HepG2 (cell line): ENCODE results near the gene SND1. TPM values are rescaled to one million over a fixed set of nuclear protein-coding genes. Genes with fewer than 3 reads are reported as not detected.
A peak's percentile ranks its signal among the peaks of the same experiment; 100 is the strongest.

Source experiments
- ATAC-seq: fragments of 200-7000 bp; cut with Tn5 transposase; 3 replicates; pipeline ENCODE4 v1.9.1; 2020; ENCODE audit warnings: mild to moderate bottlenecking, moderate library complexity
- BruUV-seq: library from RNA; stranded (reverse); fragments of 400-500 nt; replicated peaks from 2 replicates; lab custom pipeline; 2021; lab: Mats Ljungman, UMichigan
- CTCF ChIA-PET: fragments of 300-600 bp; formaldehyde crosslinking; extraction: SDS; loops from one replicate; lab custom pipeline; 2021; ENCODE audit warnings: low total read pairs, inconsistent platforms, low intra/inter-chr PET ratio; lab: Yijun Ruan, JAX
- POLR2A ChIA-PET: fragments of 350-600 bp; sonication (Branson Sonifier 250); formaldehyde crosslinking; loops from one replicate; lab custom pipeline; 2020; ENCODE audit warnings: antibody characterized with exemption, inconsistent platforms; lab: Yijun Ruan, JAX
- DNase-seq: peaks from one replicate; pipeline ENCODE4 v3.0.0-alpha.2; 2015; ENCODE audit warnings: low spot score
- FAIRE-seq: peaks from 3 replicates; lab custom pipeline; 2011; peaks lifted over from hg19 to GRCh38; lab: Jason Lieb, UNC
- H2AFZ ChIP-seq: one replicate; pipeline ENCODE4 v1.6.1; 2011; ENCODE audit warnings: low read length, inconsistent platforms
- H3K27ac ChIP-seq: fragments of 300-600 bp; 3 replicates; pipeline ENCODE4 v1.8.0; 2011; ENCODE audit warnings: mixed run types, mild to moderate bottlenecking, mixed read lengths, low read length, inconsistent platforms; ENCODE audit not compliant: insufficient read depth; ENCODE audit errors: extremely low read length
- H3K27me3 ChIP-seq, 2 experiments: fragments of 200-600 bp in 1 of 2; 2 replicates in 1 of 2; 3 replicates in 1 of 2; pipeline versions ENCODE4 v1.6.0 to v1.8.0; 2011; ENCODE audit warnings: low read length in 2 of 2, mild to moderate bottlenecking in 2 of 2, moderate library complexity in 2 of 2, inconsistent platforms in 1 of 2; ENCODE audit not compliant: insufficient read depth in 2 of 2, control insufficient read depth in 1 of 2
- H3K36me3 ChIP-seq, 2 experiments: fragments of 200-600 bp in 1 of 2; replicated peaks in 1 of 2; 2 replicates in 1 of 2; 3 replicates in 1 of 2; pipeline versions ENCODE4 v1.5.1 to v1.8.0; 2011; ENCODE audit warnings: low read length in 2 of 2, inconsistent platforms in 1 of 2; ENCODE audit not compliant: insufficient read depth in 2 of 2, control insufficient read depth in 1 of 2
- H3K4me1 ChIP-seq: 2 replicates; pipeline ENCODE4 v1.5.1; 2012; ENCODE audit warnings: low read length, inconsistent platforms; ENCODE audit not compliant: insufficient read depth
- H3K4me2 ChIP-seq: 2 replicates; pipeline ENCODE4 v1.6.0; 2011; ENCODE audit warnings: low read depth, low read length, inconsistent platforms
- H3K4me3 ChIP-seq, 3 experiments: fragments of 200-600 bp in 1 of 3; sonication (generic), shearing (Covaris generic) in 1 of 3; replicated peaks in 1 of 3; 2 replicates each; pipeline ENCODE4 v1.5.1; 2011 to 2016; ENCODE audit warnings: low read length in 3 of 3, inconsistent platforms in 2 of 3, low read depth in 2 of 3, mild to moderate bottlenecking in 2 of 3, control low read depth in 1 of 3, mixed read lengths in 1 of 3; ENCODE audit not compliant: insufficient read depth in 1 of 3
- H3K79me2 ChIP-seq: one replicate; pipeline ENCODE4 v1.6.1; 2011; ENCODE audit warnings: low read length, inconsistent platforms; ENCODE audit not compliant: insufficient read depth
- H3K9ac ChIP-seq: 2 replicates; pipeline ENCODE4 v1.6.0; 2011; ENCODE audit warnings: mild to moderate bottlenecking, low read depth, low read length, inconsistent platforms; ENCODE audit not compliant: insufficient read depth
- H3K9me3 ChIP-seq: 2 replicates; pipeline ENCODE4 v1.5.1; 2012; ENCODE audit warnings: mild to moderate bottlenecking, low read length
- H4K20me1 ChIP-seq: 2 replicates; pipeline ENCODE4 v1.6.0; 2011; ENCODE audit warnings: inconsistent platforms, mild to moderate bottlenecking, low read length, moderate library complexity; ENCODE audit not compliant: insufficient read depth
- CREM ChIP-seq, 2 experiments: sonication (generic) in 1 of 2; formaldehyde crosslinking in 1 of 2; IDR thresholded peaks; 2 replicates each; pipeline versions ENCODE4 v1.4.0 to v1.6.1; 2016 to 2020; ENCODE audit warnings: antibody characterized with exemption in 1 of 2, mild to moderate bottlenecking in 1 of 2, missing genetic modification reagents in 1 of 2
- GPN1 ChIP-seq: sonication (generic); formaldehyde crosslinking; IDR thresholded peaks from 2 replicates; pipeline ENCODE4 v1.5.1; 2020; ENCODE audit warnings: missing genetic modification reagents, borderline replicate concordance
- HDAC6 ChIP-seq: fragments of 200-600 bp; sonication (generic); IDR thresholded peaks from 2 replicates; pipeline ENCODE4 v1.7.0; 2017; ENCODE audit warnings: mild to moderate bottlenecking, antibody characterized with exemption, low read length, low read depth
- KDM3A ChIP-seq: IDR thresholded peaks from 2 replicates; pipeline ENCODE4 v1.6.1; 2018; ENCODE audit warnings: low read depth, missing compliant biosample characterization
- WGBS: methylation state at CpG from one replicate; pipeline ENCODE4 v1.1.6; 2017; ENCODE audit warnings: low lambda C conversion rate; 5-methylcytosine and 5-hydroxymethylcytosine counted together
- in situ Hi-C: cut with HindIII; loops from 2 replicates; pipeline ENCODE4 v1.10.0; 2017; ENCODE audit warnings: low pct_unique_long_range_greater_than_20kb; ENCODE audit not compliant: extremely low pct_ligation_motif_present
- intact Hi-C: fragments of 100-400 bp; cut with micrococcal nuclease; formaldehyde crosslinking; loops from one replicate; pipeline ENCODE4 v1.10.0; 2022; ENCODE audit not compliant: unreplicated experiment
- polyA plus RNA-seq, 8 experiments: library from polyadenylated mRNA; depleted of rRNA in 3 of 8; stranded (reverse) in 7 of 8; unstranded in 1 of 8; fragments of >200 nt; fragmentation: Illumina TruSeq in 4 of 8; extraction: Trizol in 4 of 8; gene quantifications; 2 replicates each; pipeline versions ENCODE4 v1.2.1 to v1.2.3, GENCODE V29; 2011 to 2016; ENCODE audit warnings: low read depth in 4 of 8, missing spikeins in 1 of 8, mixed read lengths in 1 of 8; ENCODE audit not compliant: insufficient read depth in 1 of 8
- total RNA-seq, 5 experiments: library from RNA; depleted of rRNA; stranded (reverse); fragments of >200 nt; fragmentation: Illumina TruSeq; extraction: Trizol; gene quantifications; 2 replicates each; pipeline ENCODE4 v1.2.3, GENCODE V29; 2016; ENCODE audit warnings: low read depth in 1 of 5
- TF ChIP-seq, protein P1 (sequence below): sonication (generic); formaldehyde crosslinking; IDR thresholded peaks from 2 replicates; pipeline ENCODE4 v1.4.0; 2020; ENCODE audit warnings: missing genetic modification reagents

The SND1 gene
- total and polyA plus RNA-seq, 2 of the 13 experiments (the other 11 are each of a cell fraction or from before 2014, with no cell fraction given) = 110 to 182 TPM

DNA sequence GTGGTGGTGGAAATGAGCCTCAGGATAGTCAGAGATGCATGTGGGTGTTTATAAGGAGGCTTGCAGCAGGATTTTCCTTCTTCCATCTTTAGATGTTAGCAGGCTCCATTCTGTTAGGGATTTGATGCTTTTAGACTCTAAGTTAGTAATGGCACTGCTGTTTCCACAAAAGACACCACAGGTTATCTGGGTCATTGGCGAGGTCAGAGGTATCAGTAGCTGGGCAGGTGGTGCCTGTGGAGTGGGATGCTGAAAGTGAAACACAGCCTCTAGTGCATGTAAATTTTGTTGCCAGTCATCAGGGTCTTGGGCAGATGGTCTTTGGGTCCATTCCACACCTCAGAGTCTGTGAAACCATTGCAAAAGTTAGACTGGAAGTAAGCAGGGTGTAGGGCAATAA is 33.2 kb upstream of the SND1 start (continued):
- TF ChIP-seq CREM (IDR thresholded peaks at IDR 0.05) (no peak), CREM (CRISPR knock-in tag; IDR thresholded peaks at IDR 0.05) (no peak), KDM3A (CRISPR knock-in tag) (no peak)
- TF ChIP-seq, all 625 proteins: peak for 0

GRCh38 chr7:127619681-127620405 is 32.2 kb upstream of the SND1 start:
- H3K27ac ChIP-seq = no peak overlapping the region
- 4% methylated on average over 12 of the region's 27 CpGs for WGBS
- H3K4me3 ChIP-seq = no peak overlapping the region
- peaks cover 0 to 35% of the 10 kb centered on the region in 2 experiments; a peak in 4 of 5 replicates for H3K27me3 ChIP-seq
- no peaks in the 10 kb centered on the region for H3K79me2 ChIP-seq
- DNase-seq (no peak), FAIRE-seq (no peak), ATAC-seq (no peak)
- TF ChIP-seq HDAC6 (peak; percentile 90; the same call in 1 of the 2 replicates), GPN1 (CRISPR knock-in tag) (no peak)
- TF ChIP-seq, protein P1, sequence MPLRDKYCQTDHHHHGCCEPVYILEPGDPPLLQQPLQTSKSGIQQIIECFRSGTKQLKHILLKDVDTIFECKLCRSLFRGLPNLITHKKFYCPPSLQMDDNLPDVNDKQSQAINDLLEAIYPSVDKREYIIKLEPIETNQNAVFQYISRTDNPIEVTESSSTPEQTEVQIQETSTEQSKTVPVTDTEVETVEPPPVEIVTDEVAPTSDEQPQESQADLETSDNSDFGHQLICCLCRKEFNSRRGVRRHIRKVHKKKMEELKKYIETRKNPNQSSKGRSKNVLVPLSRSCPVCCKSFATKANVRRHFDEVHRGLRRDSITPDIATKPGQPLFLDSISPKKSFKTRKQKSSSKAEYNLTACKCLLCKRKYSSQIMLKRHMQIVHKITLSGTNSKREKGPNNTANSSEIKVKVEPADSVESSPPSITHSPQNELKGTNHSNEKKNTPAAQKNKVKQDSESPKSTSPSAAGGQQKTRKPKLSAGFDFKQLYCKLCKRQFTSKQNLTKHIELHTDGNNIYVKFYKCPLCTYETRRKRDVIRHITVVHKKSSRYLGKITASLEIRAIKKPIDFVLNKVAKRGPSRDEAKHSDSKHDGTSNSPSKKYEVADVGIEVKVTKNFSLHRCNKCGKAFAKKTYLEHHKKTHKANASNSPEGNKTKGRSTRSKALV = peak; percentile 79
- H3K4me2 ChIP-seq = no peak overlapping the region
- H3K36me3 ChIP-seq = no peaks in the 10 kb centered on the region
- ChIA-PET POLR2A (no interaction called here), CTCF (no interaction called here)
- in situ Hi-C loops (no loop called here), intact Hi-C loops (no loop called here)
- H3K9me3 ChIP-seq = no peaks in the 10 kb centered on the region
- 0 out of 2 replicates have a peak, but pooled peaks cover 1% of the 10 kb centered on the region for H4K20me1 ChIP-seq
- no TSS peak for BruUV-seq
- H2AFZ ChIP-seq = no peak overlapping the region
- no peaks in the 10 kb centered on the region for H3K4me1 ChIP-seq
- no peak overlapping the region for H3K9ac ChIP-seq
